HG03280 (cell line): ENCODE measurements around the gene SPRY1.

Experiments
- ATAC-seq: cut with Tn5 transposase; IDR thresholded peaks from one replicate; pipeline ENCODE4 v1.9.1; 2021; ENCODE audit warnings: mild to moderate bottlenecking, moderate library complexity; ENCODE audit not compliant: unreplicated experiment

SPRY1 gene

GRCh38 chr4:123408471-123409084 lies 12.0 kb downstream of the SPRY1 start:
- no peak for ATAC-seq

GRCh38 chr4:123409334-123409733 lies 12.7 kb downstream of the SPRY1 start:
- ATAC-seq = no peak

GRCh38 chr4:123411514-123411913 lies 14.9 kb downstream of the SPRY1 start:
- ATAC-seq = no peak

- peak; percentile 87 for ATAC-seq
These were observed 15.5 kb downstream of the SPRY1 start for GRCh38 chr4:123412091-123412505.

- no peak for ATAC-seq
These were observed 16.3 kb downstream of the SPRY1 start for GRCh38 chr4:123412700-123413512.

- ATAC-seq = no peak
These were observed 19.0 kb downstream of the SPRY1 start for GRCh38 chr4:123415576-123415975.

- no peak for ATAC-seq
These were observed 19.4 kb downstream of the SPRY1 start for GRCh38 chr4:123415977-123416376.

- no peak for ATAC-seq
These were observed 21.2 kb downstream of the SPRY1 start for GRCh38 chr4:123417813-123418212.

GRCh38 chr4:123418351-123418931 lies 21.8 kb downstream of the SPRY1 start:
- peak; percentile 70 for ATAC-seq

- no peak for ATAC-seq
These were observed 23.5 kb downstream of the SPRY1 start for GRCh38 chr4:123419885-123420755.

- no peak for ATAC-seq
These were observed 24.8 kb downstream of the SPRY1 start for GRCh38 chr4:123421227-123421936.

- no peak for ATAC-seq
These were observed 25.6 kb downstream of the SPRY1 start for GRCh38 chr4:123421937-123422781.

- no peak for ATAC-seq
These were observed 27.2 kb downstream of the SPRY1 start for GRCh38 chr4:123423819-123424218.

GRCh38 chr4:123427951-123428350 lies 31.4 kb downstream of the SPRY1 start:
- ATAC-seq = no peak

GRCh38 chr4:123430031-123430430 lies 33.4 kb downstream of the SPRY1 start:
- no peak for ATAC-seq

- ATAC-seq = no peak
These were observed 33.9 kb downstream of the SPRY1 start for GRCh38 chr4:123430501-123430900.

GRCh38 chr4:123433573-123433972 lies 37.0 kb downstream of the SPRY1 start:
- no peak for ATAC-seq

GRCh38 chr4:123433976-123434375 lies 37.4 kb downstream of the SPRY1 start:
- no peak for ATAC-seq

GRCh38 chr4:123435246-123436113 lies 38.9 kb downstream of the SPRY1 start:
- ATAC-seq = no peak
